H1 (cell line): ENCODE results near the gene RGR. TPM values are rescaled to one million over a fixed set of nuclear protein-coding genes. Genes with fewer than 3 reads are reported as not detected.

Source experiments
- CTCF ChIA-PET: fragments of 300-600 bp; sonication (Branson Sonifier 250); formaldehyde crosslinking; loops from one replicate; lab custom pipeline; 2021; ENCODE audit not compliant: partially characterized antibody; lab: Charles Lee
- POLR2A ChIA-PET: fragments of 300-600 bp; sonication (Branson Sonifier 250); formaldehyde crosslinking; loops from one replicate; lab custom pipeline; 2021; ENCODE audit warnings: inconsistent platforms; ENCODE audit not compliant: partially characterized antibody; lab: Charles Lee
- DNase-seq, 2 experiments: peaks; one replicate each; pipeline versions ENCODE4 v3.0.0 to v3.0.0-alpha.2; 2010 to 2022; ENCODE audit warnings: low spot score in 2 of 2, low read depth in 1 of 2, mixed read lengths in 1 of 2
- FAIRE-seq: peaks from 2 replicates; lab custom pipeline; 2011; peaks lifted over from hg19 to GRCh38; lab: Jason Lieb, UNC
- H2AFZ ChIP-seq: 2 replicates; pipeline ENCODE4 v1.8.1; 2012; ENCODE audit warnings: low read length, inconsistent platforms
- H2AK5ac ChIP-seq: 2 replicates; pipeline ENCODE4 v1.6.1; 2013; ENCODE audit warnings: low read depth, low read length
- H2BK120ac ChIP-seq: replicated peaks from 2 replicates; pipeline ENCODE3; 2013; ENCODE audit warnings: low read depth, low read length, inconsistent platforms
- H2BK12ac ChIP-seq: 2 replicates; pipeline ENCODE4 v1.6.1; 2013; ENCODE audit warnings: low read depth, low read length
- H2BK15ac ChIP-seq: 2 replicates; pipeline ENCODE4 v1.6.1; 2013; ENCODE audit warnings: low read length
- H2BK20ac ChIP-seq: 2 replicates; pipeline ENCODE4 v1.6.1; 2013; ENCODE audit warnings: low read length
- H2BK5ac ChIP-seq: 2 replicates; pipeline ENCODE4 v1.6.1; 2013; ENCODE audit warnings: low read depth, low read length
- H3K14ac ChIP-seq: 2 replicates; pipeline ENCODE4 v1.6.1; 2013; ENCODE audit warnings: inconsistent platforms; ENCODE audit not compliant: insufficient read length
- H3K18ac ChIP-seq: 2 replicates; pipeline ENCODE4 v1.6.1; 2013; ENCODE audit warnings: low read length; ENCODE audit errors: extremely low read depth
- H3K23ac ChIP-seq: 2 replicates; pipeline ENCODE4 v1.6.1; 2013; ENCODE audit warnings: inconsistent platforms; ENCODE audit not compliant: insufficient read length
- H3K23me2 ChIP-seq: 2 replicates; pipeline ENCODE4 v1.6.1; 2013; ENCODE audit warnings: low read depth, low read length
- H3K27ac ChIP-seq: 2 replicates; pipeline ENCODE4 v1.6.1; 2011; ENCODE audit warnings: low read depth, low read length, inconsistent platforms
- H3K27me3 ChIP-seq, 4 experiments: replicated peaks in 1 of 4; 1 replicate in 1 of 4; 2 replicates in 3 of 4; pipeline versions ENCODE4 v1.6.1 to v1.8.1; 2011 to 2013; ENCODE audit warnings: low read length in 3 of 4, mild to moderate bottlenecking in 3 of 4, inconsistent platforms in 2 of 4, mixed read lengths in 2 of 4, moderate library complexity in 1 of 4; ENCODE audit not compliant: control insufficient read depth in 3 of 4, insufficient read depth in 3 of 4; ENCODE audit errors: extremely low read depth in 1 of 4
- H3K36me3 ChIP-seq, 4 experiments: 2 replicates each; pipeline versions ENCODE4 v1.6.1 to v1.8.1; 2011 to 2013; ENCODE audit warnings: mild to moderate bottlenecking in 4 of 4, low read length in 3 of 4, moderate library complexity in 2 of 4, control low read depth in 1 of 4, inconsistent platforms in 1 of 4; ENCODE audit not compliant: insufficient read depth in 4 of 4, control insufficient read depth in 2 of 4
- H3K4ac ChIP-seq: replicated peaks from 2 replicates; pipeline ENCODE3; 2013; ENCODE audit warnings: low read length, low read depth, mixed read lengths, inconsistent platforms; ENCODE audit not compliant: insufficient read length
- H3K4me1 ChIP-seq, 4 experiments: replicated peaks in 1 of 4; 1 replicate in 1 of 4; 2 replicates in 3 of 4; pipeline versions ENCODE4 v1.6.1 to v1.8.1; 2011 to 2013; ENCODE audit warnings: low read length in 3 of 4, inconsistent platforms in 2 of 4, mixed read lengths in 1 of 4; ENCODE audit not compliant: insufficient read depth in 4 of 4, control insufficient read depth in 3 of 4
- H3K4me2 ChIP-seq, 2 experiments: 2 replicates each; pipeline versions ENCODE4 v1.6.1 to v1.8.1; 2011 to 2013; ENCODE audit warnings: low read depth in 2 of 2, low read length in 2 of 2, control low read depth in 1 of 2, inconsistent platforms in 1 of 2, mild to moderate bottlenecking in 1 of 2; ENCODE audit not compliant: insufficient read depth in 1 of 2
- H3K4me3 ChIP-seq, 4 experiments: fragments of 200-600, 300-600 bp in 1 of 4; sonication (generic), shearing (Covaris generic), sonication (Bioruptor Twin) in 1 of 4; 2 replicates each; pipeline versions ENCODE4 v1.5.1 to v1.8.1; 2011 to 2016; ENCODE audit warnings: low read length in 4 of 4, low read depth in 3 of 4, control low read depth in 2 of 4, inconsistent platforms in 2 of 4, mild to moderate bottlenecking in 2 of 4, mixed read lengths in 1 of 4, moderate library complexity in 1 of 4; ENCODE audit not compliant: insufficient read depth in 2 of 4; ENCODE audit errors: extremely low read depth in 1 of 4
- H3K56ac ChIP-seq: replicated peaks from 2 replicates; pipeline ENCODE3; 2013; ENCODE audit warnings: low read depth, mild to moderate bottlenecking, mixed read lengths, low read length, inconsistent platforms; ENCODE audit not compliant: insufficient read length
- H3K79me1 ChIP-seq: 2 replicates; pipeline ENCODE4 v1.6.1; 2013; ENCODE audit warnings: low read depth, low read length, control low read depth
- H3K79me2 ChIP-seq, 2 experiments: 2 replicates each; pipeline versions ENCODE4 v1.6.1 to v1.8.1; 2012 to 2013; ENCODE audit warnings: low read length in 2 of 2, mild to moderate bottlenecking in 2 of 2, inconsistent platforms in 1 of 2; ENCODE audit not compliant: insufficient read depth in 2 of 2, control insufficient read depth in 1 of 2
- H3K9ac ChIP-seq, 4 experiments: replicated peaks in 1 of 4; 1 replicate in 1 of 4; 2 replicates in 3 of 4; pipeline versions ENCODE4 v1.6.1 to v1.8.1; 2011 to 2013; ENCODE audit warnings: low read depth in 3 of 4, low read length in 3 of 4, control low read depth in 2 of 4, mild to moderate bottlenecking in 2 of 4, moderate library complexity in 2 of 4, inconsistent platforms in 1 of 4; ENCODE audit errors: extremely low read depth in 1 of 4
- H3K9me3 ChIP-seq, 2 experiments: 2 replicates each; pipeline versions ENCODE4 v1.6.1 to v1.8.1; 2012 to 2013; ENCODE audit warnings: mild to moderate bottlenecking in 2 of 2, moderate library complexity in 2 of 2, control low read depth in 1 of 2, inconsistent platforms in 1 of 2, low read depth in 1 of 2, low read length in 1 of 2, mixed read lengths in 1 of 2; ENCODE audit not compliant: insufficient read depth in 2 of 2
- H4K20me1 ChIP-seq, 2 experiments: replicated peaks in 1 of 2; 2 replicates each; pipeline versions ENCODE3 to v1.8.1; 2011 to 2013; ENCODE audit warnings: inconsistent platforms in 2 of 2, low read length in 2 of 2, mild to moderate bottlenecking in 1 of 2; ENCODE audit not compliant: insufficient read depth in 2 of 2, control insufficient read depth in 1 of 2
- H4K5ac ChIP-seq: 2 replicates; pipeline ENCODE4 v1.6.1; 2013; ENCODE audit warnings: low read length, low read depth, mixed read lengths, inconsistent platforms; ENCODE audit not compliant: insufficient read length
- H4K8ac ChIP-seq: 2 replicates; pipeline ENCODE4 v1.8.0; 2013; ENCODE audit warnings: mild to moderate bottlenecking, moderate library complexity, low read length, inconsistent platforms; ENCODE audit not compliant: insufficient read depth; ENCODE audit errors: extremely low read depth
- H4K91ac ChIP-seq: replicated peaks from 2 replicates; pipeline ENCODE3; 2013; ENCODE audit warnings: low read length, mixed read lengths, inconsistent platforms; ENCODE audit not compliant: insufficient read length
- CHD1 ChIP-seq: IDR thresholded peaks from 2 replicates; pipeline ENCODE4 v1.6.1; 2012; ENCODE audit warnings: low read depth, low read length, improper control_type of control experiment
- CHD2 ChIP-seq: IDR thresholded peaks from 2 replicates; pipeline ENCODE4 v1.6.1; 2012; ENCODE audit warnings: low read length, improper control_type of control experiment
- EGR1 ChIP-seq: IDR thresholded peaks from 2 replicates; pipeline ENCODE4 v1.6.1; 2011; ENCODE audit warnings: low read depth, low read length, borderline replicate concordance
- EZH2 ChIP-seq: fragments of 200-600 bp; sonication (generic); IDR thresholded peaks from 2 replicates; pipeline ENCODE4 v1.7.1; 2012; ENCODE audit warnings: low read depth, mild to moderate bottlenecking, moderate library complexity, low read length, inconsistent platforms; ENCODE audit not compliant: severe bottlenecking
- PHF8 ChIP-seq: fragments of 200-600 bp; sonication (generic); conservative IDR thresholded peaks from 2 replicates; pipeline ENCODE4 v1.7.1; 2012; ENCODE audit warnings: low read depth, mild to moderate bottlenecking, inconsistent platforms, low read length, moderate library complexity
- RAD21 ChIP-seq, 2 experiments: IDR thresholded peaks in 1 of 2; conservative IDR thresholded peaks in 1 of 2; 2 replicates each; pipeline ENCODE4 v1.6.1; 2011; ENCODE audit warnings: low read depth in 2 of 2, low read length in 2 of 2, improper control_type of control experiment in 1 of 2, inconsistent platforms in 1 of 2, mild to moderate bottlenecking in 1 of 2, moderate library complexity in 1 of 2
- RBBP5 ChIP-seq: IDR thresholded peaks from 2 replicates; pipeline ENCODE4 v1.7.1; 2012; ENCODE audit warnings: low read depth, mild to moderate bottlenecking, inconsistent platforms, low read length, moderate library complexity, borderline replicate concordance
- RXRA ChIP-seq: IDR thresholded peaks from 2 replicates; pipeline ENCODE4 v1.6.1; 2011; ENCODE audit warnings: low read depth, mild to moderate bottlenecking, low read length, moderate library complexity; ENCODE audit not compliant: insufficient read depth
- SIN3A ChIP-seq, 2 experiments: IDR thresholded peaks in 1 of 2; conservative IDR thresholded peaks in 1 of 2; 2 replicates each; pipeline ENCODE4 v1.6.1; 2011 to 2012; ENCODE audit warnings: low read length in 2 of 2, improper control_type of control experiment in 1 of 2, low read depth in 1 of 2, mild to moderate bottlenecking in 1 of 2
- TCF12 ChIP-seq: IDR thresholded peaks from 2 replicates; pipeline ENCODE4 v1.6.1; 2011; ENCODE audit warnings: low read depth, mild to moderate bottlenecking, low read length
- YY1 ChIP-seq: IDR thresholded peaks from 2 replicates; pipeline ENCODE4 v1.6.1; 2011; ENCODE audit warnings: low read depth, mild to moderate bottlenecking, low read length
- WGBS, 2 experiments: shearing (Covaris generic) in 1 of 2; methylation state at CpG; one replicate each; pipeline versions ENCODE4 v1.1.6 to v1.1.7; 2013 to 2015; ENCODE audit warnings: low lambda C conversion rate in 2 of 2, mixed read lengths in 2 of 2, inconsistent platforms in 1 of 2, low coverage in 1 of 2, missing lambda C conversion rate in 1 of 2; ENCODE audit not compliant: insufficient replicate concordance in 2 of 2, insufficient coverage in 1 of 2, insufficient read length in 1 of 2; ENCODE audit errors: extremely low coverage in 1 of 2, missing lambda C conversion rate in 1 of 2; 5-methylcytosine and 5-hydroxymethylcytosine counted together
- polyA plus RNA-seq, 7 experiments: library from polyadenylated mRNA; depleted of rRNA in 3 of 7; stranded (reverse) in 5 of 7; unstranded in 2 of 7; fragments of >200 nt in 5 of 7; fragments of 200-250 nt in 2 of 7; gene quantifications; 1 replicate in 5 of 7; 2 replicates in 1 of 7; 4 replicates in 1 of 7; pipeline versions ENCODE4 v1.2.1 to v1.2.3, GENCODE V29; 2011 to 2013; ENCODE audit warnings: missing spikeins in 2 of 7, mixed read lengths in 2 of 7
- total RNA-seq: library from RNA; stranded (reverse); fragmentation: NEBNext Ultra II Directional; extraction: Animal tissue kit (Norgen Biotek cat#: 25700); gene quantifications from 2 replicates; pipeline ENCODE4 v1.2.1, GENCODE V29; 2021
- TF ChIP-seq, protein P1 (sequence below): IDR thresholded peaks from 2 replicates; pipeline ENCODE4 v1.6.1; 2012; ENCODE audit warnings: low read length, inconsistent platforms

RGR gene
- total and polyA plus RNA-seq, 2 of the 8 experiments (the other 6 are each of a cell fraction or from before 2014, with no cell fraction given), result not detected

DNA sequence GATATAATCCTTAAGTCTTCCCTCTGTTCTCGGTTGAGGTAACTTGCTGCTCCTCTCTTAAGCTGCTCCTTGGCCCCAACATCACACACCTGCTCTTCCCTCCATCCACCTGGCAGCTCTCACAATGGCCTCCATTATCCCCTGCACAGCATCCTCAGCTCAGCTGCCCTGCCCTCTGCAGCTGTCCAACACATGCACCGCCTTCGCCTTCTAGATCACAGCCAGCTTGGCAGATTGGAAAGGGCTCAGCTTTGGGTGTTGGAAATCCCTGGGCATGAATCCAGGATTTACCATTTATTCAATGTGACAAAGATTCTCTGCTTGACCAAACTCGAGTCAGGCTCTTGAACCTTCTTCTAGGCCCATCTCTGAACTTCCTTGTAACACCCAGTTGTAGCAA is 20.6 kb downstream of the RGR start:
- no peaks in the 10 kb centered on the region for H3K36me3 ChIP-seq
- no peak overlapping the region for H4K91ac ChIP-seq
- 93% methylated on average over 4 of the region's 4 CpGs; no CpG with 5 or more reads in 1 of the 2 experiments for WGBS, 2 experiments
- no peak overlapping the region for H2BK12ac ChIP-seq
- FAIRE-seq (no peak), DNase-seq (no peak)
- H4K20me1 ChIP-seq, result no peaks in the 10 kb centered on the region
- H3K4me2 ChIP-seq, result no peak overlapping the region
- H3K79me2 ChIP-seq, result no peaks in the 10 kb centered on the region
- H3K27ac ChIP-seq, result no peak overlapping the region
- no peaks in the 10 kb centered on the region for H3K27me3 ChIP-seq
- H2AK5ac ChIP-seq, result no peak overlapping the region
- POLR2A ChIA-PET, result interaction anchor here (1.1 to 1.6 kb wide), 2 partner anchors 14 to 269 kb away, joined by 4 read pairs; no protein-coding TSS in a partner anchor
- CTCF ChIA-PET, result interaction anchor here (0.7 to 15.5 kb wide), 22 partner anchors 8 to 431 kb away, joined by 3 to 558 read pairs (median 4); no protein-coding TSS in a partner anchor
- H4K5ac ChIP-seq, result no peak overlapping the region
- no peak overlapping the region for H2BK120ac ChIP-seq
- H3K4me1 ChIP-seq, result no peaks in the 10 kb centered on the region
- no peaks in the 10 kb centered on the region for H3K79me1 ChIP-seq
- no peak overlapping the region for H3K4me3 ChIP-seq
- no peak overlapping the region for H3K23ac ChIP-seq
- no peak overlapping the region for H3K56ac ChIP-seq
- H3K9me3 ChIP-seq, result no peaks in the 10 kb centered on the region
- no peak overlapping the region for H3K4ac ChIP-seq
- H3K14ac ChIP-seq, result no peak overlapping the region
- H2AFZ ChIP-seq, result no peak overlapping the region
- no peak overlapping the region for H3K9ac ChIP-seq
- no peak overlapping the region for H2BK20ac ChIP-seq
- H2BK15ac ChIP-seq, result no peak overlapping the region
- no peak overlapping the region for H2BK5ac ChIP-seq
- H3K18ac ChIP-seq, result no peak overlapping the region
- no peak overlapping the region for H4K8ac ChIP-seq
- no peaks in the 10 kb centered on the region for H3K23me2 ChIP-seq
- TF ChIP-seq EZH2, result no peak
- TF ChIP-seq RBBP5, result no peak
- no peak for TF ChIP-seq CHD1
- TF ChIP-seq EGR1, result no peak
- no peak for TF ChIP-seq PHF8
- no peak for TF ChIP-seq YY1
- no peak for TF ChIP-seq RXRA
- TF ChIP-seq, protein P1, sequence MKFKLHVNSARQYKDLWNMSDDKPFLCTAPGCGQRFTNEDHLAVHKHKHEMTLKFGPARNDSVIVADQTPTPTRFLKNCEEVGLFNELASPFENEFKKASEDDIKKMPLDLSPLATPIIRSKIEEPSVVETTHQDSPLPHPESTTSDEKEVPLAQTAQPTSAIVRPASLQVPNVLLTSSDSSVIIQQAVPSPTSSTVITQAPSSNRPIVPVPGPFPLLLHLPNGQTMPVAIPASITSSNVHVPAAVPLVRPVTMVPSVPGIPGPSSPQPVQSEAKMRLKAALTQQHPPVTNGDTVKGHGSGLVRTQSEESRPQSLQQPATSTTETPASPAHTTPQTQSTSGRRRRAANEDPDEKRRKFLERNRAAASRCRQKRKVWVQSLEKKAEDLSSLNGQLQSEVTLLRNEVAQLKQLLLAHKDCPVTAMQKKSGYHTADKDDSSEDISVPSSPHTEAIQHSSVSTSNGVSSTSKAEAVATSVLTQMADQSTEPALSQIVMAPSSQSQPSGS, result no peak
- no peak for TF ChIP-seq RAD21 (IDR thresholded peaks at IDR 0.05 in 1 of 2, conservative IDR thresholded peaks at IDR 0.05 in 1 of 2; ENCODE audit: low read depth in 2 of 2, low read length in 2 of 2)
- TF ChIP-seq TCF12, result no peak
- no peak for TF ChIP-seq SIN3A (conservative IDR thresholded peaks at IDR 0.05 in 1 of 2, IDR thresholded peaks at IDR 0.05 in 1 of 2; ENCODE audit: low read depth in 1 of 2, low read length in 2 of 2)
- no peak for TF ChIP-seq CHD2
